Urinary bladder (tissue), 4 donors: ENCODE data around the gene PLCL1. TPM values are rescaled to one million over a fixed set of nuclear protein-coding genes. Genes with fewer than 3 reads are reported as not detected.

ENCODE experiments used
- DNase-seq: peaks from one replicate; pipeline ENCODE4 v3.0.0-alpha.2; 2015; ENCODE audit errors: extremely low spot score
- H3K27ac ChIP-seq: one replicate; pipeline ENCODE4 v1.5.1; 2013; ENCODE audit warnings: low read depth, mild to moderate bottlenecking, moderate library complexity
- H3K36me3 ChIP-seq: one replicate; pipeline ENCODE4 v1.6.1; 2013; ENCODE audit warnings: mild to moderate bottlenecking, moderate library complexity; ENCODE audit not compliant: insufficient read depth
- H3K4me1 ChIP-seq: one replicate; pipeline ENCODE4 v1.6.1; 2013; ENCODE audit warnings: mild to moderate bottlenecking, moderate library complexity; ENCODE audit not compliant: insufficient read depth
- H3K4me3 ChIP-seq: one replicate; pipeline ENCODE4 v1.5.1; 2013; ENCODE audit warnings: low read depth, low read length
- WGBS: extraction: QIAGEN DNeasy Blood & Tissue Kit; methylation state at CpG from one replicate; pipeline ENCODE4 v1.1.7; 2013; 5-methylcytosine and 5-hydroxymethylcytosine counted together
- polyA plus RNA-seq: library from polyadenylated mRNA; stranded (reverse); fragments of 200-250 nt; gene quantifications from one replicate; pipeline ENCODE4 v1.2.3, GENCODE V29; 2013
- total RNA-seq: library from RNA; depleted of rRNA; stranded (reverse); fragments of >200 nt; gene quantifications from one replicate; pipeline ENCODE4 v1.2.3, GENCODE V29; 2014
- donor health status: healthy with polysubstance abuse.
- donor health status: healthy.

The PLCL1 gene
- total and polyA plus RNA-seq, 2 donors, result 6.0 to 17.8 TPM

GRCh38 chr2:197875763-197876162 lies 71.4 kb downstream of the PLCL1 start:
- WGBS, result 27% methylated on average over 1 of the region's 1 CpG
- Histone ChIP-seq H3K4me1 (no peaks in the 10 kb centered on the region), H3K27ac (no peak overlapping the region), H3K36me3 (no peaks in the 10 kb centered on the region), H3K4me3 (no peak overlapping the region)
- DNase-seq, result no peak

DNA sequence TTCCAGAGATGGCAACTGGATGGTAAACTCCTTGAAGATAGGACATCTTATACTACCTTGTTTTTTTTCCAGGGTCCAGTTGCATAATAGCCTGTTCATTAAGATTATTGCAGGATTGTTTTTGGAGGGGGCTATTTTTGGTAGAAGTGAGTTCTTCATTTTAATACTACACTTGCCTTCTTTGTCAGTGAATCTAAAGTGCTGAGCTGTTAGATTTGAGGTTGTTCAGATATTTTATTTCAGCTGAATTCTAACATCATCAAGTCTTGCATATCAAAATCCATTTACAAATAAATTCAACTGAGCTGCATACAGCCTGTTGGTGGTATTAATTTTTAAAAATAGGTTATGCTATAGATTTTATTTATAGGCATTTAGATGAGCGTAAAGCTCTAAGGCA lies 72.1 kb downstream of the PLCL1 start:
- 99% methylated on average over 1 of the region's 1 CpG for WGBS

DNA sequence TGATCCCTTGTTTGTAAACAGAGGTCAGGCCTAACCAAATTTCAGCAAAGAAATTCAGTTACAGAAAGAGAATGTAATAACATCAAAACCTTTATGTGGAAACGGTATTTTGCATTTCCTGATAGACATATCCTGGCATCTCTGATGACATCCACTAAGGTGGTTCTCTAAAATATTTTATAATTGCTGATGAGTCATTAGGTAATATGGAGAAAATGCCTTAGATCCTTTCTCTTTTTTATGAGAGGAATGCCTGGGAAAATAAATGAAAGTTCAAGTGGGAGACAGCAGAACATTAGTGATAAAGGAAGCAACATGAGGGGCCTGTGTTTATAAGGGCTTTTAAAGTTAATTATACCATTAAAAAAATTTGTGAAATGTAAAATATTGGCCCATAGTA lies 72.6 kb downstream of the PLCL1 start:
- no peak for DNase-seq
- H3K4me3 ChIP-seq, result no peak overlapping the region
- H3K36me3 ChIP-seq, result no peaks in the 10 kb centered on the region
- no peak overlapping the region for H3K27ac ChIP-seq
- H3K4me1 ChIP-seq, result no peaks in the 10 kb centered on the region
- WGBS, result 89% methylated on average over 1 of the region's 1 CpG

More for the DNA sequence above, 72.1 kb downstream of the PLCL1 start:
- H3K4me1 ChIP-seq, result no peaks in the 10 kb centered on the region
- H3K36me3 ChIP-seq, result no peaks in the 10 kb centered on the region
- DNase-seq, result no peak
- H3K27ac ChIP-seq, result no peak overlapping the region
- H3K4me3 ChIP-seq, result no peak overlapping the region

GRCh38 chr2:197878792-197879191 lies 74.4 kb downstream of the PLCL1 start:
- Histone ChIP-seq H3K27ac (no peak overlapping the region), H3K4me3 (no peak overlapping the region), H3K4me1 (no peaks in the 10 kb centered on the region), H3K36me3 (no peaks in the 10 kb centered on the region)
- 86% methylated on average over 1 of the region's 1 CpG for WGBS
- no peak for DNase-seq

DNA sequence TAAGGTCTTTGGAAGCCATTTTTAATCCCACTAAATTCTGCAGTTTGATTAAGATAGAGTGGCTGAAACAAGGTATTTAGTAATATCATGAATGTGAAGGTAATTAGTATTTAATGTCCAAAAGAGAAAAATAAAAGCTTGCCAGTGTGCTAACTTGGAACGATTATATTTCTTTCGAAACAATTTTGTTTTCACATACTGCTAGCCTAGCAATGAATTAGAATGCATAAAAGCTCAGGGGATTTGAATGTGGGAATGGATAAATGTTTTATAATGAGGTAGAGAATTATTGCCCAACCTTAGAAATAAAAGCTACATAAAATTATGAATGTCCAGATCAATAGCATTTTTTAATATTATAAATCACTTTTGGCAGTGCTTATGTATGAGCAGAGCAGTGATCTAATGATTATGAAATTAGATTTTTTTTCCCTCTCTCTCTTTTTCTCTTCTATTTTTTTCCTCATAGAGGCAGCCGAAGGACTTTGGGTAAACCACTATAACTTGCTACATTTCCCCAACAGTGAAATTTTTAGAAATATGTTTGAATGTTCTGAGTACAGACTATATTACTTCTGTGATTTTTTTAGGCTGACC lies 75.5 kb downstream of the PLCL1 start:
- H3K4me1 ChIP-seq, result no peaks in the 10 kb centered on the region
- DNase-seq, result no peak
- H3K4me3 ChIP-seq, result no peak overlapping the region
- 75% methylated on average over 3 of the region's 3 CpGs for WGBS
- H3K36me3 ChIP-seq, result no peaks in the 10 kb centered on the region
- H3K27ac ChIP-seq, result no peak overlapping the region

- Histone ChIP-seq H3K36me3 (no peaks in the 10 kb centered on the region), H3K27ac (no peak overlapping the region), H3K4me1 (no peaks in the 10 kb centered on the region), H3K4me3 (no peak overlapping the region)
- no peak for DNase-seq
- 83% methylated on average over 3 of the region's 3 CpGs for WGBS
Observed at GRCh38 chr2:197883354-197884032, 79.1 kb downstream of the PLCL1 start.

DNA sequence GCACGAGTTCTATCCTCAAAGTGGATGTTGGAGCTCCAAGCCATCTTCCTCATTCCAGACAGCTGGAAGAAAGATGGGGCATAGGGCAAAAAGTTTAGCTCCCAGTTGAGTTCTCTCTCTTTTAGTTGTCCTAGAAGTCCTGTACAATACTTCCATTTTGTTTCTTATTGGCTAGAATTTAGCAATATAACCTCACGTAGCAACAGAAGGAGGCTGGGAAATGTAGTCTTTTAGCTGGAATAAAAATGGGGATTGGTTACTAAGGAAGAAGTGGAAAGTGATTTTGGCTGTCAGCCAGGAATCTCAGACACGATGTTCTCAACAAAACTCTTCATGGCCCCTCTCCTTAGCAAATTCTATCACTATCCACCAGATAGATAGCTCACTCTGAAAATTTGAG lies 79.9 kb downstream of the PLCL1 start:
- 73% methylated on average over 3 of the region's 3 CpGs for WGBS
- no peak for DNase-seq
- Histone ChIP-seq H3K4me3 (no peak overlapping the region), H3K4me1 (no peaks in the 10 kb centered on the region), H3K27ac (no peak overlapping the region), H3K36me3 (no peaks in the 10 kb centered on the region)

- 97% methylated on average over 3 of the region's 3 CpGs for WGBS
- Histone ChIP-seq H3K27ac (no peak overlapping the region), H3K4me1 (no peaks in the 10 kb centered on the region), H3K36me3 (no peaks in the 10 kb centered on the region), H3K4me3 (no peak overlapping the region)
- DNase-seq, result no peak
Observed at GRCh38 chr2:197885126-197885525, 80.7 kb downstream of the PLCL1 start.

DNA sequence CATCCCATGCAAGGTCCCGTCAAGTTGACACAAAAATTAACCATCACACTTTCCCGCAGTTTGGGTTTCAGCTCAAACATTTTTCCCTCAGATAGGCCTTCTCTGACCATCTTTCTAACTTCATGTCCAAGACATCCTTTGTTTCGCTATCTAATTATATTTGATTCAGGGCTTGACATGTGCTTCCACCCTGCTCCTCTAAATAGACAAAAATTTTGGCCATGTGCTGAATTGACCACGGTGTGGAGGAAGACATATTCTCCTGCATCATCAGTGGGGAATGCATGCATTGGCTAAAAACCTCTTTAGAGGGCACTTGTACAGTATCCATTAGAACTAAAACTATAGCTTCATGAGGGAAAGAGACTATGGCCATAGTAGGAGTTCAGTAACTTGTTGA lies 81.2 kb downstream of the PLCL1 start:
- WGBS, result 92% methylated on average over 4 of the region's 4 CpGs

GRCh38 chr2:197888321-197888720 lies 83.9 kb downstream of the PLCL1 start:
- H3K27ac ChIP-seq, result no peak overlapping the region
- H3K4me1 ChIP-seq, result no peaks in the 10 kb centered on the region
- no peaks in the 10 kb centered on the region for H3K36me3 ChIP-seq
- 83% methylated on average over 1 of the region's 1 CpG for WGBS
- no peak for DNase-seq
- H3K4me3 ChIP-seq, result no peak overlapping the region

More for the DNA sequence above, 81.2 kb downstream of the PLCL1 start:
- DNase-seq, result no peak
- H3K36me3 ChIP-seq, result no peaks in the 10 kb centered on the region
- no peaks in the 10 kb centered on the region for H3K4me1 ChIP-seq
- H3K4me3 ChIP-seq, result no peak overlapping the region
- H3K27ac ChIP-seq, result no peak overlapping the region

DNA sequence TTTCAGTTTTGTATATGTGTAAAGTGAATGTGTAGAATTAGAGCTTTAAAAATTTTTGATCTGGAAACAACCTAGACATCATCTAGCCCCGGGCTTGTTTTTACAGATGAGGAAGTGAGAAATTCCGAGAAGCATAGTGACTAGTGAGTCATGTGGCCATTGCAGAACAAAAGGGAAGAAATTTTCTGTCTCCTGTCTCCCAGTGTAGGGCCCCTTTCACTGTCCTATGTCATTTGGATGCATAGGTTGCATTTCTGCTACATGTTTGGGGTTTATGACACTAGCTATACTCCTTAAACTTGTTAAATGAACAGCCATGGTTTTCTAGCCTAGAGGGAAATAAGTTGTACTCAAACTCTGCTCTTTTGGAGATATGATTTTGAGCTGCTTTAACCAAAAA lies 84.6 kb downstream of the PLCL1 start:
- WGBS, result 67% methylated on average over 2 of the region's 2 CpGs
- Histone ChIP-seq H3K4me3 (no peak overlapping the region), H3K27ac (no peak overlapping the region), H3K36me3 (no peaks in the 10 kb centered on the region), H3K4me1 (no peaks in the 10 kb centered on the region)
- no peak for DNase-seq

GRCh38 chr2:197890168-197890567 lies 85.8 kb downstream of the PLCL1 start:
- Histone ChIP-seq H3K27ac (no peak overlapping the region), H3K36me3 (no peaks in the 10 kb centered on the region), H3K4me3 (no peak overlapping the region), H3K4me1 (no peaks in the 10 kb centered on the region)
- DNase-seq, result no peak
- 40% methylated on average over 1 of the region's 1 CpG for WGBS

DNA sequence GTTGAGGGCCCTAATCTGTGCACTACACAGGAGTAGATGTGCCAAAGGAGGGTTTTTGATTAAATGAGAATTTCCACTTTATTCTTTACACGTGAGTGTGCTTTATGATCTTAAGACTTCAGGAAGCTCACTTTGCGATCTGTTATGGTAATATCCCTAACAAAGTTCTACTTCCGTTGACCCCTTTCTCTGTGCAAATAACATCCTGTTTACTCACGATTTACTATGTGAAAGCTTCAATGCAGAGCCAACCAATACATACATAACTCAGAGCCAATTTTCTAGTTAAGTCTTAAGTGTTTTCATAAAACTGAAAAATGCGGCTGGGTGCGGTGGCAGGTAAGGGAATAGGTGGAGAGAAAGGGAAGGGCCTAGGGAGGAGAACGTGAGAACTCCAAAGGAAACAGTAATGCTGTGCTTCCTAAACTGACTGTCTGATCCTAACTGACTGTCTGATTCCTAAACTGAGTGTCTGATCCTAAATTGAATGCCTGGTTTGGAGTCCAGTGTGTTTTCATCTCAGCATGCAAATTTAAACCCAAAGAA lies 87.6 kb downstream of the PLCL1 start:
- DNase-seq, result no peak
- no peak overlapping the region for H3K27ac ChIP-seq
- no peaks in the 10 kb centered on the region for H3K36me3 ChIP-seq
- no peak overlapping the region for H3K4me3 ChIP-seq
- no peaks in the 10 kb centered on the region for H3K4me1 ChIP-seq
- 68% methylated on average over 7 of the region's 7 CpGs for WGBS

- Histone ChIP-seq H3K4me1 (no peaks in the 10 kb centered on the region), H3K4me3 (no peak overlapping the region), H3K36me3 (no peaks in the 10 kb centered on the region), H3K27ac (no peak overlapping the region)
- no peak for DNase-seq
- WGBS, result 68% methylated on average over 6 of the region's 6 CpGs
Observed at GRCh38 chr2:197893403-197894177, 89.2 kb downstream of the PLCL1 start.
